Testis (tissue), 3 donors: ENCODE results near the gene GPC6. TPM values are rescaled to one million over a fixed set of nuclear protein-coding genes. Genes with fewer than 3 reads are reported as not detected.

Experiments used
- DNase-seq: peaks from one replicate; pipeline ENCODE4 v3.0.0-alpha.2; 2019
- H3K27ac ChIP-seq, 2 donors: fragments of 200-600 bp; sonication (generic); one replicate each; pipeline ENCODE4 v1.5.1; 2019
- H3K27me3 ChIP-seq: fragments of 200-600 bp; sonication (generic); one replicate; pipeline ENCODE4 v1.5.1; 2019
- H3K36me3 ChIP-seq: fragments of 200-600 bp; sonication (generic); one replicate; pipeline ENCODE4 v1.5.1; 2017; ENCODE audit warnings: low read depth; ENCODE audit errors: missing control alignments
- H3K4me1 ChIP-seq: fragments of 200-600 bp; sonication (generic); one replicate; pipeline ENCODE4 v1.5.1; 2019
- H3K4me3 ChIP-seq, 2 donors: fragments of 200-600 bp; sonication (generic); one replicate each; pipeline ENCODE4 v1.5.1; 2017 to 2019
- H3K9me3 ChIP-seq: fragments of 200-600 bp; sonication (generic); one replicate; pipeline ENCODE4 v1.5.1; 2017
- CTCF ChIP-seq, 3 experiments: fragments of 450-650 bp in 2 of 3; fragments of 200-600 bp in 1 of 3; sonication (generic) in 1 of 3; IDR thresholded peaks; one replicate each; pipeline ENCODE4 v1.5.1; 2016 to 2019; ENCODE audit warnings: antibody characterized with exemption in 3 of 3, mild to moderate bottlenecking in 2 of 3, moderate library complexity in 1 of 3
- POLR2A ChIP-seq: fragments of 450-650 bp; IDR thresholded peaks from one replicate; pipeline ENCODE4 v1.6.1; 2017; ENCODE audit warnings: antibody characterized with exemption, mild to moderate bottlenecking, moderate library complexity
- WGBS, 2 donors: methylation state at CpG; one replicate each; pipeline ENCODE4 v1.1.5; 2018; 5-methylcytosine and 5-hydroxymethylcytosine counted together
- intact Hi-C: fragments of 100-400 bp; cut with DNase I; formaldehyde crosslinking; loops from one replicate; pipeline ENCODE4 v1.15.1; 2023; ENCODE audit warnings: low total_unique reads
- polyA plus RNA-seq: library from polyadenylated mRNA; stranded (reverse); fragments of 350-450 nt; fragmentation: Illumina TruSeq; extraction: RNeasy Lipid Tissue Mini Kit (QIAGEN cat#74804); gene quantifications from one replicate; pipeline ENCODE4 v1.2.3, GENCODE V29; 2014; ENCODE audit warnings: low read depth, low replicate concordance; ENCODE audit not compliant: insufficient read depth
- total RNA-seq, 2 donors: library from RNA; depleted of rRNA; stranded (reverse); fragments of >200 nt; gene quantifications; one replicate each; pipeline ENCODE4 v1.2.3, GENCODE V29; 2016

Gene GPC6
- total and polyA plus RNA-seq, 3 donors from 2014 or later = 2.2 to 6.9 (median 4.3) TPM

- intact Hi-C loops = no loop called here
- Histone ChIP-seq H3K4me3 (no peak overlapping the region), H3K27me3 (no peaks in the 10 kb centered on the region), H3K36me3 (no peaks in the 10 kb centered on the region), H3K4me1 (no peaks in the 10 kb centered on the region), H3K9me3 (no peaks in the 10 kb centered on the region), H3K27ac (no peak overlapping the region)
- no peak for DNase-seq
- 86 to 90% methylated on average over 3 of the region's 3 CpGs for WGBS, 2 donors
- no peak for TF ChIP-seq POLR2A
- TF ChIP-seq CTCF (IDR thresholded peaks at IDR 0.05) = no peak
Observed at GRCh38 chr13:93723316-93723715, 496.7 kb downstream of the GPC6 start.

GRCh38 chr13:93724187-93724586 is 497.6 kb downstream of the GPC6 start:
- no peaks in the 10 kb centered on the region for H3K36me3 ChIP-seq
- H3K27ac ChIP-seq = no peak overlapping the region
- DNase-seq = no peak

GRCh38 chr13:93726173-93726957 is 499.8 kb downstream of the GPC6 start:
- no peak for DNase-seq
- Histone ChIP-seq H3K36me3 (no peaks in the 10 kb centered on the region), H3K27ac (no peak overlapping the region), H3K9me3 (no peaks in the 10 kb centered on the region), H3K27me3 (no peaks in the 10 kb centered on the region), H3K4me3 (no peak overlapping the region), H3K4me1 (no peaks in the 10 kb centered on the region)
- 71 to 74% methylated on average over 6 of the region's 6 CpGs for WGBS, 2 donors
- no peak for TF ChIP-seq POLR2A
- TF ChIP-seq CTCF (IDR thresholded peaks at IDR 0.05) = no peak
- intact Hi-C loops = no loop called here

More at GRCh38 chr13:93724187-93724586, 497.6 kb downstream of the GPC6 start:
- Histone ChIP-seq H3K27me3 (no peaks in the 10 kb centered on the region), H3K4me3 (no peak overlapping the region), H3K4me1 (no peaks in the 10 kb centered on the region), H3K9me3 (no peaks in the 10 kb centered on the region)
- intact Hi-C loops = no loop called here
- 86 to 94% methylated on average over 1 of the region's 1 CpG for WGBS, 2 donors
- TF ChIP-seq POLR2A = no peak
- TF ChIP-seq CTCF (IDR thresholded peaks at IDR 0.05) = no peak

DNA sequence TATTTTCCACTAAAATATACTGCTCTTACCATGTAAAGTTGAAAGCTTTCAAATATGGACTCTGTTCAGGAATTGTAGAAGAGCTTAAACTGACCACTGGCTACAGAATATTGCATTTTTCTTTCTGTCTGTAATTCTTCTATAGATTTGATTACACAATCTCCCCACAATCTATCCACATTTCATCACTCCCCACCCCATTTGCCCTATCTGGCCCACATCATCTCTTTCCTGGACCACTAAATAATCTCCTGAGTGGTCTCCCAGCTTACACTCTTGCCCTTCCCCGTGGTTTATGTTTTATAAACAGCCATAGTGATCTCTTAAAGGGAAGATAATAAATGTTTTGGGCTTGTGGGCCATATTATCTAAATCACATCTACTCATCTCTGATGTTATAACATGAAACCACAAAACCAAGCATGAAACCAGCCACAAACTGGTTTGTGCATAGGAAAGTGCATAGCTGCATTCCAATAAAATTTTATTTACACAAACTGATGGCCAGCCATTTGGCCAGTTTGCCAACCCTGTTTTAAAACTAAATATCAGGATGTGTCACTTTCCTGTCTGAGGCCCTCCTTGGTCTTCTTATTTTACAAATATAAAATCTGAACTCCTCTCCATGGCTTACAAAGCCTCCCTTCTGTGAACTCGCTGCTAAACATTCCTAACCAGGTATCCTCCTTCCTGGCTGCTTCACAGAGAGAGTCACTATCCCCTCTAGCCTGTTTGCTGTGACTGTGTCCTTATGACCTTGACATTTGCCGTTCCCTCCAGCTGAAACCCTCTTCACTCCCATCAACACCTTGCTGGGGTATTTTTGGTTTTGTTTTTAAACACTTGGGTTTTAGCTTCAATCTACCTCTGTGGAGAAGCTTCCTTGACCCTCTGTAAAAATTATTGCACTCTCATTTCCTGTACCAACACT is 500.9 kb downstream of the GPC6 start:
- no peaks in the 10 kb centered on the region for H3K27me3 ChIP-seq
- intact Hi-C loops = no loop called here
- H3K36me3 ChIP-seq = no peaks in the 10 kb centered on the region
- no peaks in the 10 kb centered on the region for H3K9me3 ChIP-seq
- 66 to 71% methylated on average over 3 of the region's 3 CpGs for WGBS, 2 donors
- H3K27ac ChIP-seq = no peak overlapping the region
- H3K4me1 ChIP-seq = no peaks in the 10 kb centered on the region
- DNase-seq = no peak
- TF ChIP-seq POLR2A (no peak), CTCF (IDR thresholded peaks at IDR 0.05) (no peak)
- H3K4me3 ChIP-seq = no peak overlapping the region
